D721Med (cell line): ENCODE data around the gene TMEM255B.

Experiments used
- DNase-seq: peaks from one replicate; pipeline ENCODE4 v3.0.0; 2011; ENCODE audit warnings: low spot score; ENCODE audit not compliant: insufficient read length
- FAIRE-seq: peaks from 2 replicates; lab custom pipeline; 2011; peaks lifted over from hg19 to GRCh38; lab: Jason Lieb, UNC
- CTCF ChIP-seq: IDR thresholded peaks from 2 replicates; pipeline ENCODE4 v1.5.1; 2012; ENCODE audit warnings: mild to moderate bottlenecking, control low read depth; ENCODE audit not compliant: insufficient read depth; ENCODE audit errors: missing control alignments

Gene TMEM255B

DNA sequence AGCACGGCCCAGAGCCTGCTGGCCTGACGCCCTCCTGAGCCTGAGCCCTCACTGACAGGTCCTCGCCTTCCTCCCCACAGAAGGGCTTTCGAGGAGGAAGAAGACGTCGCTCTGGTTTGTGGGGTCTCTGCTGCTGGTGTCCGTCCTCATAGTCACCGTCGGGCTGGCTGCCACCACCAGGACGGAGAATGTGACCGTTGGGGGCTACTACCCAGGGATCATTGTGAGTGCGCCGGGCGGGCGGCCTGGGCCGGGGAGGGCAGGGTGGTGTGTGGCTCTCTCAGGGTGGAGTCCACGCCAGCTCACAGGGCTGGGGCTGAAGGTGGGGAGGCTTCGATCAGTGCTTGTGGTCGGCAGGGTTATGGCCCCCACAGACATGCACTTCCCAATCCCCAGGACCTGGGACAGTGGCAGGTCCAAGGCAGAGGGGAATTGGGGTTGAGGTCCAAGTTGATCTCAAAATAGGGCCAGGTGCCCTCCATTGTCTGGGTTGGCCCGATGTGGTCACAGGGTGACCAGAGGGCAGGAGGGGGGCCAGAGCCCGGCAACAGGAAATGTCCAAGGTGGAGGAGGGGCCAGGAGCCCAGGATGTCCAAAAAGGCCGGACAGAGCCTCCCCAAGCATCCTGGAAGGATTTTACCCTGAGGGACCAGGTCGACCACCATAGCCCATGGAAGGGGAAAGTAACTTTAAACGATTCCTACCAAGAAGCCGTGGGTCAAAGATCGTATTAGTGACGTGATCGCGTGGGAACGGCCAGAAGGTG is 7.2 kb downstream of the TMEM255B start:
- no peak for DNase-seq
- no peak for TF ChIP-seq CTCF
- FAIRE-seq = no peak

DNA sequence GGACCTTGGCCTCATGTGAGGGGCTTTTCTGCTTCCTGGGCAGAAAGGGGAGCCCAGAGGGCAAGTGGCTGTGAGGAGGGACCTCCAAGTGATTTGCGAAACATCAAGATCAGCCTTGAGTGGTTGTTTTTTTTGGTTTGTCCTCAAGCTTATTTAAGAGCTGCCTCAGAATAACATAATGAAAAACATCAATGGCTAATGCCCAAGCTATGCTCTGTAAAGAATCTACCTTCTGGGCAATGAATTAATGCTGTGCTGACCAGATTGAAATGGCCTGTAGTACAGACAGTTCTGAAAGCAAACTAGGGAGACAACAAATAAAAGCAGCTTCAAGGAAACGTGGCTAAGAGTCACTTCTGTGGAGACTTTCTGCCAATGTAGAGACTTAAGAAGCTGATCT is 8.3 kb downstream of the TMEM255B start:
- TF ChIP-seq CTCF = no peak

DNA sequence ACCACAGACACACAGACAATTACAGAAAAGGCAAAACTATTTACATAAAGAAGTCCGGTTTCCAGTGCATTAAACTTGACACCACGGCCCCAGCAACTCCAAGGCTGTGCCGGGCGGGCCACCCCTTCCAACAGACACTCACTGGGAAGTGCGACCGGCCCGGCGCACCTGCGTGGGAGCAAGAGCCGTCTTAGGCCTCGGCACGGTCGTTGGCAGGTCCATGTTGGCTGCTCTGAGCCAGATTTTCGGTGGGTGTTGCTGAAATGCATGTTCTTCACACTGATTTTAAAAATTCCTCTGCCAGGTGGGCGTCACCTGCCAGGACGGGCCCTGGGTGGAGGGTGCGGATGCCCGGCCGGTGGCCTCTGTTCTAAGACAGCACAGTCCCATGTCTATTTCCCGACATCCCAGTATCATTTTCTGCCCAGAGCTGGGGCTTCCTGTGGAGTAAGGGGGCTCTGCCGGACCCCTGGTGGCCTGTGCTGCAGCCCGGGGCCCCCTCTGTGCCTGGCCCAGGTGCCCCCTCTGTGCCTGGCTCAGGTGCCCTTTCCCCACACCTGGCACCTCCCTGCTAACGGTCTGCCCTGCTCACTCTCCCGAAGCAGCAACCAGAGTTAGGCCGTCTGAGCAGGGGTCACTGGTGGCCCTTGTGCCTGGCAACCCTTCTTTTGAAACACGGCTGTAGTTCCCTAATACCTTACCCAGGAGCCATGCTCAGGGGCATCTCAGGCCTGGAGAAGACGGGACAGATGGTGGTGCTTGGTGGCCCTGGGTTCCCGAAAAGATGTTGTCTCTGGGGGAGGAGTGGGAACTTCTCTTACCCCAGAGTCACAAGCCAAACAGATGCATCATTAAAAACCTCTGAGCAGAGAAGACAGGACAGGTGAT is 9.2 kb downstream of the TMEM255B start:
- DNase-seq (no peak), FAIRE-seq (no peak)
- TF ChIP-seq CTCF = no peak

More for the DNA sequence above, 8.3 kb downstream of the TMEM255B start:
- DNase-seq (no peak), FAIRE-seq (no peak)

DNA sequence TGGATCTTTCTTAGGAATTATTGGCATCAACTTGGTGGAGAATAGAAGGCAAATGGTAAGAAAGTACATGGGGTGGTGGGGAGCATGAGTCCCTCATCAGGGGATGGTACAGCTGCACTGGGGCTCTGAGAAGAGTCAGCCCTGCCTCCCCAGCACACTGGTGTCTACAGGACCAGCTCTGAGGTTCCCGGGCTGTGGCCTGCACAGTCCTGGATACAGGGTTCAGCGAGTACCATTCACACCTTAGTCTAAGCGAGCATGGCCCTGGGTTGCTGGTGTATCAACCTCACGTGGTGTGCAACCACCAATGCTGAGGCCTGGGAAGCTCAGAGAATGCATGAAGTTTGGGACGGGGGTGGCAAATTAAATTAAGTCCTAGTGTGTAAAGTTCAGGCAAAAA is 10.1 kb downstream of the TMEM255B start:
- DNase-seq = no peak
- no peak for TF ChIP-seq CTCF
- FAIRE-seq = no peak

- FAIRE-seq (no peak), DNase-seq (no peak)
- no peak for TF ChIP-seq CTCF
Observed at GRCh38 chr13:113769881-113770280, 10.9 kb downstream of the TMEM255B start.

DNA sequence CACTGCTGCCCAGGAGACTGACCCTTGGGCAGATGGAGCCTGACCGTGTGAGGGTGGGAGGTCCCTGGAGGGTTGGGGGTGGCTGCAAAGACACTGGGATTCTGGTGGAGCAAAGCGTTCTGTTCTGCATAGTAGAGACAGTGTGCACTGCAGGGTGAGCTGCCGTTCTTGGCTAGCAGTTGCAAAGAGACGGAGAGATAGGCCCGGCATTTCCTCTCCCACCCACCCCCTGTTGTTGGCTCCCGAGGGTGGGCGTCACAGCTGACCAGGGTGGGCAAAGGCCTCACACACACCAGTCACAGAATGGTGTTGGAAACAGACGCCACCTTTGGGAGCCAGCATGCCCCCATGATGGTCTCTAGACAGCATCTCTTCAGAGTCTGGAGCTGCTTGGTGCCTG is 11.4 kb downstream of the TMEM255B start:
- no peak for TF ChIP-seq CTCF
- DNase-seq = no peak
- no peak for FAIRE-seq
